GM19025 (cell line): Measurements from ENCODE around the gene ZDHHC14.

ENCODE experiments used
- ATAC-seq: cut with Tn5 transposase; IDR thresholded peaks from one replicate; pipeline ENCODE4 v1.9.1; 2021; ENCODE audit warnings: mild to moderate bottlenecking, low read depth, moderate library complexity; ENCODE audit not compliant: unreplicated experiment

The ZDHHC14 gene

DNA sequence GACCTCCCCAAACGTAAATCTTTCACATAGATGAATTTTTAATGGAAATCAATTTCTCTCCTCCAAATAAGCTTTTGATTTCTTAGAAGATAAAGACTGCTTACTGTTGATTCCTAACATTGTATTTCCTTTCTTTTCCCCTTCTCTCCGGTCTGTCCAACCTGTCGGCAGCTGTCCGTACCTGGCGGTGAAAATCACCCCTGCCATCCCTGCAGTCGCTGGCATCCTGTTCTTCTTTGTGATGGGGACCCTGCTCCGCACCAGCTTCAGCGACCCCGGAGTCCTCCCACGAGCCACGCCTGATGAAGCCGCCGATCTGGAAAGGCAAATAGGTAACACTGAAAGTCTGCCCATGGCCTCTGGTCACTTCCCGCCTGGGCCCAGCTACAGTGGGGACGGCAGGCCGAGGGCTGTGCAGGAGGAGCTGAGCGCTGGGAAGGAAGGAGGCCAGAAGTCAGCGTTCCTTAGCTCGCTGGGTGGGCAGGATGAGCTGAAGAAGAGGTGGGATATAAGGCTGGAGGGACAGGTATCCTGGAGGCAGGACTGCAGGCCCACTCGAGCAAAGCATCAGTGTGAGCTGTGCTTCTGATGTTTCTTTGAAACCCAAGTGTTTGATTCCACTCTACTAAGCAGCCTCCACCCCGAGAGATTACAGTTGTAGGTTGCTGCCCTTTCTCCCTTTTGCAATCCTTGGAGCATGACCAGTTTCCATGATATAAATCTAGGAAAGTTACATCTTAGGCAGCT lies 161.6 kb downstream of the ZDHHC14 start:
- no peak for ATAC-seq

DNA sequence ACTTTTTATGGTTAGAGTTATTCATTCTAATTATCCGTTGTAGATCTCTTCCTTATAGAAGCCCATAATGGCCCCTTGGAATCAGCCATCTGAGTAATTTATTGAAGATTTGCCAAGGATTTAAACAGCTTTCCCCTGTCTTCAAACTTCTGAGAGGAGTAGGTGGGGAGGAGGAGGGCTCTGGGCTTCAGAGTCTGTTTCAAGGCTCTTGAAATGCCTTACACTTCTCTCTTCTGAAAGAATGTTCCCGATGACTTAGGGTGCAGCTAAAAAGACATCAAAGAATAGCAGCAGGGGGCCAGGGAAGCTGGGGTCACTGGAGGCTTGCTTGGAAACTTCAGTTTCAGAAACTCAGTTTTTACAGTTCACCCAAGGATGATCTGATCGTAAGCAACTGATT lies 165.3 kb downstream of the ZDHHC14 start:
- ATAC-seq, result no peak

GRCh38 chr6:157547112-157547511 lies 166.1 kb downstream of the ZDHHC14 start:
- ATAC-seq, result no peak

- no peak for ATAC-seq
These were observed 167.9 kb downstream of the ZDHHC14 start for GRCh38 chr6:157548635-157549467.

GRCh38 chr6:157549468-157549745 lies 168.4 kb downstream of the ZDHHC14 start:
- ATAC-seq, result no peak

- no peak for ATAC-seq
These were observed 169.4 kb downstream of the ZDHHC14 start for GRCh38 chr6:157550114-157550989.

DNA sequence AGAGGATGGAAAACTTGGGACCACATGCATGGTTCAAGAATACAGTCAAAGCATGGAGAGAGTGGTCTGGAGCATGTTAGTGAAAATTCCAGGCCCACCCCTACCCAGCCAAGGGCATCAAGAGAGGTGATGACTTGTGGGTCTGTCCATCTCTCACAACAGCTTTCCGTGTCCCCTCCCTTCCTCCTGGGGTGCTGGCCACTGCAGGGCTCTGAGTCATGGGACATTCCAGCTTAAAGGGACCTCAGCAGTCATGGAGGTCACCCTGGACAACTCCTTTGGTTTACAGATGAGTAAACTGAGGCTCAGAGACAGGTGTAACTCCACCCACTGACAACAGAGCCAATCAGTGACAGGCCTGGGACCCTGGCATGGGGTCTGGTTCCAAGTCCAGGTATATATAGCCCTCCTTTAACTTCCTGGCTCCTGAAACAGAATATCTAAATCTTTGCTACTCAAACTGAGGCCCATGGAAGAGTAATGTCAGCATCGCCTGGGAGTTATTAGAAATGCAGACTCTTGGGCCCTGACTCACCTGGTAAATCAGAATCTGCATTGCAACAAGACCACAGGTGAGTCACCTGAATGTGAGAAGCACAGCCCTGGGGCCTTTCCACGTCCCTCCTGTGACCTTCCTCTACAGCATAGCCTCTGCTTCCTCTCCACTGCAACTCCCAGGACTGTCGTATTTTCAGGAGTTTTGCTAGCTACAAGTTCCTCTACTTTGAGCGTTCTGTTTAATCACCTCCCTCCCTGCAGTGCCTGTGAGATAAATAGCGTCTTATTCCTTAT lies 170.2 kb downstream of the ZDHHC14 start:
- no peak for ATAC-seq

DNA sequence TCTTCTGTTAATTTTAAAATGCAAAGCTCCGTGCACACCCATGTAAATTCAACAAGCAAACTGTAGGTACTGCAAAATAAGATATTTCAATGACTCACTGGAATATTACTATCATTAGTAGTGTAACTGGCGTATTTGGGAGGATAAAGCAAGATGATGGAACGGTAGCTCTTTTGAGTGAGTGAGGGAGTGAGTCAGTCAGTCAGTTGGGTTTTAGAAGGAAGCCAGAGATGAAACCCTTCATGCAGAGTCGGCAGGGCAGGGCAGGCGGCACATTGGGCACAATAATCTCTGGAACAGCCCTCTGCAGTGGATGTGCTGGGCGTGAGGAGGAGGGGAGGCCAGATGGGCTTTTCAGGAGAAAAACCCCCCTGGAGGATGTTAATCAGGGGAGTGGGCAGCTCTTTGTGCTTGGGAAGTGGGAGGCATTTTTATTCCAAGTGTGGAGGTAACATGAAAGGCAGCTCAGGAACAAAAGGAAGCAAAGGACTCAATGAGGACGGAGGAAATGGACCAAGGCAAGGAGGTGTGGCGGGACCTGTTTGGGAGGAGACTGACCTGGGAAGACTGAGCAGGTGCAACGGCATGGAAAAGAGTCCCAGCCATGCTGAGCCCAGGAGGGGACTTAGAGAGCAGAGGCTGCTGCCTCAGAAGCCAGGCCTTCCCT lies 171.2 kb downstream of the ZDHHC14 start:
- ATAC-seq, result no peak

- no peak for ATAC-seq
These were observed 172.0 kb downstream of the ZDHHC14 start for GRCh38 chr6:157552820-157553485.

- ATAC-seq, result no peak
These were observed 173.8 kb downstream of the ZDHHC14 start for GRCh38 chr6:157554747-157555146.

- no peak for ATAC-seq
These were observed 174.6 kb downstream of the ZDHHC14 start for GRCh38 chr6:157555455-157556143.

DNA sequence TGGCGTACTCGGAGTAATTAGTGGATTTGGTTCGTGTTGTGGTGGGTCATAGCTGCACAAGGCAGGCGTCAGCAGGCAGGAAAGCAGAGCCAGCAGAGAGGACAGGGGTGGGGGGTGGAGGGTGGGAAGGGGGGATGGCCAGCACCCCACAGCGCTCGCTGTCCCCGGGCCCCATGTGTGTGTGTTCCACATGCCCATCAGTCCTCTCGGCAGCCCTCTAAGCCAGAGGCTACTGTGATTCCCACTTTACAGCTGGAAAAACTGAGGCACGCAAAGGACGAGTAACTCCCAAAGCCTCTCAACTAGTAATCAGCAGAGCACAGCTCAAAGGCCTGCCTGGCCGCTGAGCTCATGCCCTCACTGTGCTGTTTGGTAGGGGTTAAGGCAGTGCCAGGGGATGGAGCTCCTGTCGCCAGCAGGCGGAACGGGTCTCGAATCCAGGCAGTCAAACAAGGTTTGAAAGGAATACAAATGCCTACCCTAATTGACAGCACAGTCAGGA lies 175.2 kb downstream of the ZDHHC14 start:
- ATAC-seq, result no peak

GRCh38 chr6:157556671-157557430 lies 175.9 kb downstream of the ZDHHC14 start:
- no peak for ATAC-seq

GRCh38 chr6:157557559-157557958 lies 176.6 kb downstream of the ZDHHC14 start:
- ATAC-seq, result peak; percentile 49

DNA sequence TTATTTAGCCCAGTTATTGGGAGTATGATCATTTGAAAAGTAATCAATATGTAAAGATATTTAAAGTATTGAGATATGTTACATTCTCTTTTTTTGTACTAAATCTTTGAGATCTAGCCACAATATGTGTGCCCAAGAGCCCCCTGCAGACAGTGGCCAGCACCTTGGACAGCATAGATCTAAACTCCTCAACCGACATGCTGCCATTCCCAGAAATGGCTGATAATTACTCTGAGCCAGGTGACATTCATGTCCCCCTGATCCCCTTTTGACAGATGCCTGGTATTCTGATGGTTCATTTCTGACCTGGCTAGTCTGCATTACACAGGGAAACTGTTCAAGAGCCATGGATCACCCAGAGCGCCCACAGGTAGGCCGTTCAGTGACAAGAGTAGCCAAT lies 177.1 kb downstream of the ZDHHC14 start:
- ATAC-seq, result no peak

- ATAC-seq, result no peak
These were observed 177.7 kb downstream of the ZDHHC14 start for GRCh38 chr6:157558487-157559200.

DNA sequence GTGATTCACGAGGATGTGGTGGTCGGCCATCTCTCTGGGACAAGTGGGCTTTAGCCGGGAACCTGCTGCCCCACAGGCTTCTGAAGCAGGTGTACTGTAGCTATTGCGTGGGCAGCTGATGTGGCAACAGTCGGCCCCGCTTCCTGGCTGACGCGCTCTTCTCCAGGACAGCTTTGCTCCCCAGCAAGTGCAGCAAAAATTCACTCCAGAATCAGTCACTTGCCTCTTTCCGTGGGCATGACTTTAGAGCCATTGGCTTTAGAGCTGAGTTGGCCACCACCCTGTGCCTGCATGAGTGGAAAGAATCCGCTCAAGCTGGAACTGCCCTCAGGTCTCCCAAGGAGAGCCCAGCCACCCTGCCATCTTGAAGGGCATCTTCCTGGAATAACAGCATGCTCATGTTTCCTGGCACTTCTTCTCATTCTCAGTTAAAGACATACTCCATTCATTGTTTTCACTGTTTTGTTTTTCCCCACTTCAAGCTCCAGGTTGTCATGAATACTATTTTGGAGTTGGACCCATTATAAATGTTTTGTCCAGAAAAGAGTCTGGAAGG lies 178.3 kb downstream of the ZDHHC14 start:
- ATAC-seq, result no peak
